ENCODE results near the gene SMTNL2. TPM values are rescaled to one million over a fixed set of nuclear protein-coding genes. Genes with fewer than 3 reads are reported as not detected.

Gene SMTNL2
- total RNA-seq, 4 donors from 2014 or later: 0.25 to 3.0 (median 1.0) TPM; not detected in 1

DNA sequence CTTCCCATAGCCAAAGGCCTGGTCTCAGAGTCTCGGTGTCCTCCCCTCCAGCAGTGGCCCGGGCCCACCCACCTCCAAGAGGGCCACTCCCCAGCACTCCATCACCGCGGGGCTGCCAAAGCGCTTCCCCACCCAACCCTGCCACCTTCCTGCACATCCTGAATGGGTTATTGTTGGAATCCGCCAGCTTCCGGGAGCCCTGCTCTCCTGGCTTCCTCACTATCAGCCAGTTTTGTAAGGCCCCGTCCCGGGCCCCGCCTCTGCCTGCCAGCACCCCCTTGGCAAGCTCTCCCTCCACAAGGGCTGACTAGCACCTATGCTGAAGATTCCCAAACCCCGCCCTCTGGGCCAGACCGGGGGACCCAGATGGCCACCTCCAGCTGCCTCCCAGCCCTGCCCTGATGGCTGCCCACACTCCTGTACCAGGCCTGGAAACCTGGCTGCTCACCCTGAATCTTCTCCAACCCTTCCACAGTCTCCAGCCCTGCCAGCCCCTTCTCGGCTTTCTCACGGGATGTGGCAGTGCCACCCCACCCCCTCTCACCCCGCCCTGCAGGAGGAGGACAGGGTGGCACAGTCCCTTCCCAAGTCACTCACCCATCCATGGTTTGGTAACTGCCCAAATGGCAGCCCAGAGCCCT, 43.5 kb upstream of the SMTNL2 start:
- WGBS, 2 donors: 55 to 60% methylated on average over 15 of the region's 15 CpGs
- no peak for TF ChIP-seq POLR2A (IDR thresholded peaks at IDR 0.05)
- DNase-seq (ENCODE audit: low spot score in 2 of 2): peak in 1 of 2 donors; percentile 87
- H3K4me3 ChIP-seq (ENCODE audit: low read depth, poor library complexity, severe bottlenecking): no peak overlapping the region
- intact Hi-C loops (cut with DNase I; ENCODE audit: low total_unique reads): no loop called here

DNA sequence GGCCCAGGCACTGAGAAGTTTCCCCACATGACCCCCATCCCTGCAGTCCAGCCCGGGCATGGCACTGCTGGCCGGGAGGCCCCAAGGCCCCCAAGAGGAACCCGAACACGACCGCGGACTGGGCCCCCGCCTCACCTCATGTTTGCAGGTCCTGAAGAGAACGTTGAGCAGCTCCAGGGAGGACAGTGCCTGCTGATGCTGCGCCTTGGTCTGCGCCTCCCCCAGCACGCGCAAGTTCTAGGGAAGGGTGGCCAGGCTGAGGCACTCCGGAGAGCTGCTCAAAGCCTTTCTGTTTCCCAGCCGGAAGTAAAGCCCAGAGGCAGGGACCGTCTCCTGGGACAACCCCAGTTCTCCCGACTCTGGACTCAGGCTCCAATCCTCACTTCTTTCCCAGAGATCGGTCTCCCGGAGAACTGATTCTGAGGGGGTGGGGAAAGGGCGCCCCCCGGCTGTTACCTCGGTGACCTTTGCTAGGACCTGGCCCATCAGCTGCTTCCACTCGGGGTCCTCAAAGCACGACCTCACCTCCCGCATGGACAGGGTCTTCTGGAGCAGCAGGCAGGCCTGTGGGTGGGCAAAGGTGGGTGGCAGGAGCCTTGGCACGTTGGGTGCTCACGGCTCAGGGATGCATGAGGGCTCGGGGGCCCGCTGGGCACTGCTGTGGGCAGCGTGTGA, 42.9 kb upstream of the SMTNL2 start:
- H3K4me3 ChIP-seq (ENCODE audit: low read depth, poor library complexity, severe bottlenecking): no peak overlapping the region
- WGBS, 2 donors: 75 to 86% methylated on average over 28 to 29 of the region's 29 CpGs
- TF ChIP-seq, protein P1, sequence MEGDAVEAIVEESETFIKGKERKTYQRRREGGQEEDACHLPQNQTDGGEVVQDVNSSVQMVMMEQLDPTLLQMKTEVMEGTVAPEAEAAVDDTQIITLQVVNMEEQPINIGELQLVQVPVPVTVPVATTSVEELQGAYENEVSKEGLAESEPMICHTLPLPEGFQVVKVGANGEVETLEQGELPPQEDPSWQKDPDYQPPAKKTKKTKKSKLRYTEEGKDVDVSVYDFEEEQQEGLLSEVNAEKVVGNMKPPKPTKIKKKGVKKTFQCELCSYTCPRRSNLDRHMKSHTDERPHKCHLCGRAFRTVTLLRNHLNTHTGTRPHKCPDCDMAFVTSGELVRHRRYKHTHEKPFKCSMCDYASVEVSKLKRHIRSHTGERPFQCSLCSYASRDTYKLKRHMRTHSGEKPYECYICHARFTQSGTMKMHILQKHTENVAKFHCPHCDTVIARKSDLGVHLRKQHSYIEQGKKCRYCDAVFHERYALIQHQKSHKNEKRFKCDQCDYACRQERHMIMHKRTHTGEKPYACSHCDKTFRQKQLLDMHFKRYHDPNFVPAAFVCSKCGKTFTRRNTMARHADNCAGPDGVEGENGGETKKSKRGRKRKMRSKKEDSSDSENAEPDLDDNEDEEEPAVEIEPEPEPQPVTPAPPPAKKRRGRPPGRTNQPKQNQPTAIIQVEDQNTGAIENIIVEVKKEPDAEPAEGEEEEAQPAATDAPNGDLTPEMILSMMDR (IDR thresholded peaks at IDR 0.05): no peak
- no peak for TF ChIP-seq POLR2A (IDR thresholded peaks at IDR 0.05)
- intact Hi-C loops (cut with DNase I; ENCODE audit: low total_unique reads): no loop called here
- peak in 1 of 2 donors; percentile 82 for DNase-seq (ENCODE audit: low spot score in 2 of 2)

DNA sequence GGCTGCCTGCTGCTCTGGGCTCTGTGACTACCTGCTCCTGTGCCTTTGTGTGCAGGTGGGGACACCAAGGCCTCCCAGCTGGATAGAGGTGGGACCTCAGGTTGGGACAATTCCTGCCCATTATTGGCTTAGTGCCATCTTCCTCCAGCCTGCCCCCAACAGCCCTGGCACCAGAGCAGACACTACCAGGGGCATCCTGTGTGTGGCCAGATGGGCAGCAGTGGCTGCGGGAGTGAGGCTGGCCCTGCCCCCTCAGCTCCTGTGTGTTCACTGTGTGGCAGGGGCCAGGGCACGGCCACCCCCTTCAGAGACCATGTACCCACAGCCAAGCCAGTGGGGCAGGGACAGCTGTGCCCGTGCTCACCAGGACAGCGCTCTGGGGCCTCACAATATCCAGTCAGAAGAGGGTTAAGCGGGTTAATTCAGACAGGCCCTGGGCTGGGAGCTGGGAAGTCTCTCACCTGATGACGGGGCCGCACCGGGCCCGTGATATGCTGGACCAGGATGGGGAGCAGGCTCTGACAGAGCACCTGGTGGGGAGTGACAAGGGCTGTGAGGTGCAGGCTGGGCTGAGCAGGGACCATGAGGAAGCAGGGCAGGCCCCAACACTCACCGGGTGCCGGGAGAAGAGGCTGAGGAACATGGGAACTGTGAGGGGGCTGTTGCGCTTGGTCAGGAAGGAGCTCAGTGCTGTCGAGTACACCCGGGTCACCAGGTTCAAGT, 42.2 kb upstream of the SMTNL2 start:
- peak in 1 of 2 donors; percentile 81 for DNase-seq (ENCODE audit: low spot score in 2 of 2)
- no peak overlapping the region for H3K4me3 ChIP-seq (ENCODE audit: low read depth, poor library complexity, severe bottlenecking)
- TF ChIP-seq POLR2A (IDR thresholded peaks at IDR 0.05): no peak
- TF ChIP-seq, protein P1 (IDR thresholded peaks at IDR 0.05): no peak
- WGBS, 2 donors: 86 to 91% methylated on average over 10 to 14 of the region's 14 CpGs
- intact Hi-C loops (cut with DNase I; ENCODE audit: low total_unique reads): no loop called here

DNA sequence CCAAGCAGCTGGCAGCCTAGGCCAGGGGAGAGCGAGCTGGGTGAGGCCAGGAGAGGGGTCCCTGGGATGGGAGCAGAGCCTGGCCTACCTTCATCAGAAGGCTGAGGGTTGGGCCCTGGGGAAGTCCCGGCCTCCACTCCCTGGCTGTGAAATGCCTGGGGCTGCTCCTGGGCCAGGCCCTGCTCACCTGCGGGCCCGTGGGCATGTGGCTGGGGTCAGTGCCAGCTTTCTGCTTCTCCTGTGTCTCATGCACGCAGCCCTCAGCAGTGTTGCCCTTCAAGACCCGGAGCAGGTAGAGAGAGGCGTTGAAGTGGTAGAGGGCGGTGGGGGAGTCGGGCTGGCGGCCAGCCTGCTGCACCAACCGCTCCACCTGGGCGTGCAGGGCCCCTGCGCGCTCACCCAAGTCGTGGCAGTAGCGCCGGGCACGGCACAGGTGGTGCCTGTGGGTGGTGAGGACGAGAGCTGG, 41.6 kb upstream of the SMTNL2 start:
- WGBS, 2 donors: 77 to 81% methylated on average over 15 to 18 of the region's 19 CpGs
- H3K4me3 ChIP-seq (ENCODE audit: low read depth, poor library complexity, severe bottlenecking): no peak overlapping the region
- intact Hi-C loops (cut with DNase I; ENCODE audit: low total_unique reads): no loop called here
- TF ChIP-seq POLR2A (IDR thresholded peaks at IDR 0.05): no peak
- TF ChIP-seq, protein P1 (IDR thresholded peaks at IDR 0.05): no peak
- DNase-seq (ENCODE audit: low spot score in 2 of 2): peak in 1 of 2 donors; percentile 82

DNA sequence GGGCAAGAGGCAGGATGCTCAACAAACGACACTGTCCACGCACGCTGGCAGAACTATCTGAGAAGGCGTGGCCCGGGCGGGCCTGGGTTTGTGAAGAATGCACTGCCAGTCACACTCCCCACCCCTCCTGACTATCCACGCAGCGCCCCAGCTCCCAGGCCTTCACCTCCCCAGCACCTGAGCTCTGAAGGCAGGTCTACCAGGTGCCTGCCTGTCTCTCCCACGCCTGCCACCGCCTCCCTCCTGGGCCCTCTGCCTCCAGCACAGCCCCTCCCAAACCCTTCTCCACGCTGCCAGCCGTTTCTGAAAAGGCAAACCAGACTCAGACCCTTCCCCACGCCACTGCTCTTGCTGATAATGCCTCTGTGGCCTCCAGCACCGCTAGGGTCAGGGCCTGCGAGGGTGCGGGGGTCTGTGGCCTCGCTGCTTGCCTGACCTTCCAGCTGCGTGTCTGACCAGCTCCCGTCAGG, 40.7 kb upstream of the SMTNL2 start:
- peak in 1 of 2 donors; percentile 82 for DNase-seq (ENCODE audit: low spot score in 2 of 2)
- intact Hi-C loops (cut with DNase I; ENCODE audit: low total_unique reads): no loop called here
- TF ChIP-seq, protein P1 (IDR thresholded peaks at IDR 0.05): no peak
- TF ChIP-seq POLR2A (IDR thresholded peaks at IDR 0.05): no peak
- H3K4me3 ChIP-seq (ENCODE audit: low read depth, poor library complexity, severe bottlenecking): no peak overlapping the region
- 61 to 69% methylated on average over 12 to 19 of the region's 19 CpGs for WGBS, 2 donors
